NB4 (cell line): Measurements from ENCODE around the gene RAB29.

Experiments
- DNase-seq: peaks from one replicate; pipeline ENCODE4 v3.0.0; 2010; ENCODE audit warnings: low read depth
- H3K4me3 ChIP-seq: one replicate; pipeline ENCODE4 v1.5.1; 2011; ENCODE audit warnings: mild to moderate bottlenecking, low read depth, low read length, moderate library complexity
- CTCF ChIP-seq: IDR thresholded peaks from one replicate; pipeline ENCODE4 v1.5.1; 2012; ENCODE audit warnings: low read depth, low read length
- MAX ChIP-seq: IDR thresholded peaks from 2 replicates; pipeline ENCODE4 v1.6.1; 2011; ENCODE audit warnings: low read depth, low read length
- MYC ChIP-seq: IDR thresholded peaks from 2 replicates; pipeline ENCODE4 v1.6.1; 2011; ENCODE audit warnings: low read depth, low read length
- POLR2A ChIP-seq: IDR thresholded peaks from 2 replicates; pipeline ENCODE4 v1.6.1; 2011; ENCODE audit warnings: mild to moderate bottlenecking; ENCODE audit not compliant: insufficient read length; ENCODE audit errors: extremely low read depth

The RAB29 gene

GRCh38 chr1:205783904-205784303 lies 8.6 kb upstream of the RAB29 start:
- DNase-seq = no peak
- no peak for TF ChIP-seq MYC
- TF ChIP-seq MAX = no peak
- no peak for TF ChIP-seq CTCF
- TF ChIP-seq POLR2A = no peak
- H3K4me3 ChIP-seq = no peak overlapping the region

GRCh38 chr1:205783433-205783795 lies 8.1 kb upstream of the RAB29 start:
- no peak for DNase-seq
- no peak for TF ChIP-seq POLR2A
- TF ChIP-seq CTCF = no peak
- no peak for TF ChIP-seq MAX
- TF ChIP-seq MYC = no peak
- no peak overlapping the region for H3K4me3 ChIP-seq

- DNase-seq = no peak
- TF ChIP-seq MAX = no peak
- TF ChIP-seq CTCF = no peak
- no peak for TF ChIP-seq MYC
- no peak for TF ChIP-seq POLR2A
- no peak overlapping the region for H3K4me3 ChIP-seq
Measured at GRCh38 chr1:205782627-205783432, 7.5 kb upstream of the RAB29 start.

- H3K4me3 ChIP-seq = no peak overlapping the region
- TF ChIP-seq POLR2A = no peak
- no peak for TF ChIP-seq MAX
- no peak for TF ChIP-seq CTCF
- TF ChIP-seq MYC = no peak
- DNase-seq = no peak
Measured at GRCh38 chr1:205780335-205780734, 5.1 kb upstream of the RAB29 start.

GRCh38 chr1:205777994-205778393 lies 2.7 kb upstream of the RAB29 start:
- DNase-seq = peak; percentile 71
- TF ChIP-seq CTCF = no peak
- no peak for TF ChIP-seq MAX
- no peak overlapping the region for H3K4me3 ChIP-seq

- TF ChIP-seq MAX = no peak
- TF ChIP-seq POLR2A = no peak
- no peak for TF ChIP-seq MYC
- TF ChIP-seq CTCF = no peak
- peak; percentile 15 for DNase-seq
- peak overlapping the region; percentile 65 for H3K4me3 ChIP-seq
Measured at GRCh38 chr1:205775717-205776056, 405 bp upstream of the RAB29 start.
